NCI-H1694 (cell line): ENCODE results near the gene CIC.

Experiments
- DNase-seq: peaks from one replicate; lab custom pipeline; 2025; lab: John Stamatoyannopoulos, UW

CIC gene

DNA sequence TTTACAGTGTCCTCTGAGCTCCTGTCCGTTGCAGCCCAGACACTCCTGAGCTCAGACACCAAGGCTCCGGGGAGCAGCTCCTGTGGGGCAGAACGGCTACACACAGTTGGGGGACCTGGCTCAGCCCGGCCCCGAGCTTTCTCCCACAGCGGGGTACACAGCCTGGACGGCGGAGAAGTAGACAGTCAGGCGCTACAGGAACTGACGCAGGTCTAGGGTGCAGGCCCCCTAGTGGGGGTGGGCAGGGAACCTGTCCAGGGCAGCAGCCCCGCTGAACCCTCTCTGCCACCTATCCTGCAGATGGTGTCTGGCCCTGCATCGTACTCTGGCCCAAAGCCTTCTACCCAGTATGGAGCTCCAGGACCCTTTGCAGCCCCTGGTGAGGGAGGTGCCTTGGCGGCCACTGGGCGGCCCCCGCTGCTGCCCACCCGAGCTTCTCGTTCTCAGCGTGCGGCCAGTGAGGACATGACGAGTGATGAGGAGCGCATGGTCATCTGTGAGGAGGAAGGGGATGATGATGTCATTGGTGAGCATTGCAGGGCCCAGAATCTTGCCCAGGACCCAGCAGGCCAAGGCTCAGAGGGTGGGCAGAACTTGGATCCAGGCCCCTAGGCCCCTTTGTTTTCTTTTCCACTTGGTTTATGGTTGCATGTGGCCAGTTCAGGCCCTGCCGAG is 20.0 kb downstream of the CIC start:
- DNase-seq: no peak

- no peak for DNase-seq
Observed at GRCh38 chr19:42289556-42290041, 20.5 kb downstream of the CIC start.

- no peak for DNase-seq
Observed at GRCh38 chr19:42290136-42290522, 21.1 kb downstream of the CIC start.

DNA sequence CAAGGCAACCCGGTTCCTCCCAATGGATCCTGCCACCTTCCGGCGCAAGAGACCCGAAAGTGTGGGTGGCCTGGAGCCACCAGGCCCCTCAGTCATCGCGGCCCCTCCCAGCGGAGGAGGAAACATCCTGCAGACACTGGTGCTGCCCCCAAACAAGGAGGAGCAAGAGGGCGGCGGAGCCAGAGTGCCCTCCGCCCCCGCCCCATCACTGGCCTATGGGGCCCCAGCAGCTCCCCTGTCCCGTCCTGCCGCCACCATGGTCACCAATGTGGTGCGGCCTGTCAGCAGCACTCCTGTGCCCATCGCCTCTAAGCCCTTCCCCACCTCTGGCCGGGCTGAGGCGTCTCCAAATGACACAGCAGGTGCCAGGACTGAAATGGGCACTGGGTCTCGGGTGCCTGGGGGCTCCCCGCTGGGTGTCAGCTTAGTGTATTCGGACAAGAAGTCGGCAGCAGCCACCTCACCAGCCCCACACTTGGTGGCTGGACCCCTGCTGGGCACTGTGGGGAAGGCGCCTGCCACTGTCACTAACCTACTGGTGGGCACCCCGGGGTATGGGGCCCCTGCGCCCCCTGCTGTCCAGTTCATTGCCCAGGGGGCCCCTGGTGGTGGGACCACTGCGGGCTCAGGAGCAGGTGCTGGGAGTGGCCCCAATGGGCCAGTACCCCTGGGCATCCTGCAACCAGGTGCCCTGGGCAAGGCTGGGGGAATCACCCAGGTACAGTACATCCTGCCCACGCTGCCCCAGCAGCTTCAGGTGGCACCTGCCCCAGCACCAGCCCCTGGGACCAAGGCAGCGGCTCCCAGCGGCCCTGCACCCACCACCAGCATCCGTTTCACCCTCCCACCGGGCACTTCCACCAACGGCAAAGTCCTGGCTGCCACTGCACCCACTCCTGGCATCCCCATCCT is 21.7 kb downstream of the CIC start:
- no peak for DNase-seq

DNA sequence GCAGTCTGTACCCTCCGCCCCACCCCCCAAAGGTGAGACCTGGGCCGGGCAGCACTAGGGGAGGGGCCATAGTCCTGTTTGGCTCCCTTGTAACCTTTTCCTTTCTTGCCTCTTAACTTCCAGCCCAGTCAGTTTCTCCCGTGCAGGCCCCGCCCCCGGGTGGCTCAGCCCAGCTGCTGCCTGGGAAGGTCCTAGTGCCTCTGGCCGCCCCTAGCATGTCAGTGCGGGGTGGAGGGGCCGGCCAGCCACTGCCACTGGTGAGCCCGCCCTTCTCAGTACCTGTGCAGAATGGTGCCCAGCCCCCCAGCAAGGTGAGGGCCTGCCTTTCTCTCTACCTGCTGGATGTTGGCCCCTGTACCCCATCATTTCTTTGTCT is 22.4 kb downstream of the CIC start:
- DNase-seq: no peak

DNA sequence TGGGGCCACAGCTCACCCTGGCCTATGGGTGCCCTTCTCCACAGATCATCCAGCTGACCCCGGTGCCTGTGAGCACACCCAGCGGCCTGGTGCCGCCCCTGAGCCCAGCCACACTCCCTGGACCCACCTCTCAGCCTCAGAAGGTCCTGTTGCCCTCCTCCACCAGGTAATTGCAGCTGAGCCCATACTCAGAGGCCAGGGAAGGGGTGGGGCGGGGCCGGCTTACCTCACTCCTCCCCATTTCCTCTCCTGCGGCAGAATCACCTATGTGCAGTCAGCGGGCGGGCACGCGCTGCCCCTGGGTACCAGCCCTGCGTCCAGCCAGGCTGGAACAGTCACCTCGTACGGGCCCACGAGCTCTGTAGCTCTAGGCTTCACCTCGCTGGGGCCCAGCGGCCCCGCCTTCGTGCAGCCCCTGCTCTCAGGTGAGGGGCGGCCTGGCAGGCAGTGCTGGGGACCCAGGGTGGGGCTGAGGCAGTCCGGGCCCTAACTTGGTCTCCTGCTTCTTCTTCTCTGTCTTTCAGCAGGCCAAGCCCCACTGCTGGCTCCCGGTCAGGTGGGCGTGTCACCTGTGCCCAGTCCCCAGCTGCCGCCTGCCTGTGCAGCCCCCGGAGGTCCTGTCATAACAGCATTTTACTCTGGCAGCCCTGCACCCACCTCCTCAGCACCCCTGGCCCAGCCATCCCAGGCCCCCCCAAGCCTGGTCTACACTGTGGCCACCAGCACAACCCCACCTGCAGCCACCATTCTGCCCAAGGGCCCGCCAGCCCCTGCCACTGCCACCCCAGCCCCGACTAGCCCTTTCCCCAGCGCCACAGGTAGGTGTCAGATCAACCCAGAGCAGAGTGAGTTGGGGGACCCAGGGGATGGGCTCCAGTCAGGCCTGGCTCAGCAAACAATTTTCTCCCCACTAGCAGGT is 23.2 kb downstream of the CIC start:
- no peak for DNase-seq

DNA sequence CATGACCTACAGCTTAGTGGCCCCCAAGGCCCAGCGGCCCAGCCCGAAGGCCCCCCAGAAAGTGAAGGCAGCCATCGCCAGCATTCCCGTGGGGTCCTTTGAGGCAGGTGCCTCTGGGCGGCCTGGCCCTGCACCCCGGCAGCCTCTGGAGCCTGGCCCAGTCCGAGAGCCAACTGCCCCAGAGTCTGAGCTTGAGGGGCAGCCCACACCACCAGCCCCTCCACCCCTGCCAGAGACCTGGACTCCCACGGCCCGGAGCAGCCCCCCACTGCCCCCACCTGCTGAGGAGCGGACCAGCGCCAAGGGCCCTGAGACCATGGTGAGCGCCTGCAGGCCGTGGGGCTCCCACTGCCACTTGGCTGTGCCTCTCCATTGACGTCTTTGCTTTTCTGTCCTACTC is 23.9 kb downstream of the CIC start:
- no peak for DNase-seq

DNA sequence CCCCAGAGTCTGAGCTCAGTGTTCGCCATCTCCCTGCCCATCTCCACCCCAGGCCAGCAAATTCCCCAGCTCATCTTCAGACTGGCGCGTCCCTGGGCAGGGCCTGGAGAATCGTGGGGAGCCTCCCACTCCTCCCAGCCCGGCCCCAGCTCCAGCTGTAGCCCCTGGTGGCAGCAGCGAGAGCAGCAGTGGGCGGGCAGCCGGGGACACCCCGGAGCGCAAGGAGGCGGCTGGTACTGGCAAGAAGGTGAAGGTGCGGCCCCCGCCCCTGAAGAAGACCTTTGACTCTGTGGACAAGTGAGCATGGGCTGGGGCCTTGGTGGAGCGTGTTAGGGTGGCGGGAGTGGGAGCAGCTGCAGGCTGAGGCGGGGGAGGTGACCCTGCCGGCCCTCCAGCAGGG is 24.5 kb downstream of the CIC start:
- no peak for DNase-seq

GRCh38 chr19:42293948-42294347 is 24.9 kb downstream of the CIC start:
- DNase-seq: no peak

DNA sequence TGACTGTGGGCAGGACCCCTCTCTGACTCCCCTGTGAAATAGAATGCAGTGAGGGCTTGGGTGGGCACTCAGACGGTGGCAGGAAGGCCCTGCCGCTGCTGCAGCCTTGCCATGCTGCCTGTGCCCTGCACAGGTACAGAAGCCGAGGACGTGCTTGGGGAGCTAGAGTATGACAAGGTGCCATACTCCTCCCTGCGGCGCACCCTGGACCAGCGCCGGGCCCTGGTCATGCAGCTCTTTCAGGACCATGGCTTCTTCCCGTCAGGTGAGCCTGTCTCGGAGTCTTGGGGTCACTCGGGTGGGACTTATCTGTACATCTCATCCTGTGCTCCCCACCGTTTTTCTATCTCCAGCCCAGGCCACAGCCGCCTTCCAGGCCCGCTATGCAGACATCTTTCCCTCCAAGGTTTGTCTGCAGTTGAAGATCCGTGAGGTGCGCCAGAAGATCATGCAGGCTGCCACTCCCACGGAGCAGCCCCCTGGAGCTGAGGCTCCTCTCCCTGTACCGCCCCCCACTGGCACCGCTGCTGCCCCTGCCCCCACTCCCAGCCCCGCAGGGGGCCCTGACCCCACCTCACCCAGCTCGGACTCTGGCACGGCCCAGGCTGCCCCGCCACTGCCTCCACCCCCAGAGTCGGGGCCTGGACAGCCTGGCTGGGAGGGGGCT is 25.6 kb downstream of the CIC start:
- no peak for DNase-seq

- no peak for DNase-seq
Observed at GRCh38 chr19:42295342-42295741, 26.3 kb downstream of the CIC start.

DNA sequence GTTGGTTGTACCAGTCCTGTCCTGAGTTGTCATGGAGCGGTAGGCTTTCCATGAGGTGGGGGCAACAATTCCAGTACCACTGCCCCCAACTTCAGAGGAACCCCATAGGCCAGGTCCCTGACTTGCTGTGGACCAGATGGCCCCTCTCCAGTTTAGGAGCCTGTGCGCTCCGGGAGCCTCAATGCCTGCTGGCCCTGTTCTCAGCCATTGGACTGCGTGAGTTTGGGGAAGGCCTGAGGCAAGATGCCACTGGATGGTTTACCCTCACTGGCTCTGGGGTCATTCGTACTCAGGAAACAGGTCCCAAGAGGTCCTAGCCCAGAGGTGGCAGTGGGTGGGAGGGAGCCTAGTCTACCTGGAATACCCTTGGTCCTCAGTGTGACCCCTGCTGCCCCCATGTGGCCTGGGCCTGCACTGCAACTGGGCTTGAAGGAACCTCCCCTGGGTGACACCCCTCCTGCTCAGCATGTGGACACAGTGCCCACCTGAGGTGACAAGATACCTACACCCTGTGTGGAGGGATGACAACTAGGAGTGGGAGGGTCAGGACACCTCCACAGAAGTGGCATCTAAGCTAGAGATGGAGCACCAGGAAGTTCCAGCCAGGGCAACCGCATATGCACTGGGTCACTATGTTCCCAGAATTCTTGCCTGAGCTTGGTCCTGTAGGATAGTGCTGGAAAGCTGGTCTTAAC is 26.9 kb downstream of the CIC start:
- peak; percentile 84 for DNase-seq

GRCh38 chr19:42297039-42297438 is 28.0 kb downstream of the CIC start:
- no peak for DNase-seq

DNA sequence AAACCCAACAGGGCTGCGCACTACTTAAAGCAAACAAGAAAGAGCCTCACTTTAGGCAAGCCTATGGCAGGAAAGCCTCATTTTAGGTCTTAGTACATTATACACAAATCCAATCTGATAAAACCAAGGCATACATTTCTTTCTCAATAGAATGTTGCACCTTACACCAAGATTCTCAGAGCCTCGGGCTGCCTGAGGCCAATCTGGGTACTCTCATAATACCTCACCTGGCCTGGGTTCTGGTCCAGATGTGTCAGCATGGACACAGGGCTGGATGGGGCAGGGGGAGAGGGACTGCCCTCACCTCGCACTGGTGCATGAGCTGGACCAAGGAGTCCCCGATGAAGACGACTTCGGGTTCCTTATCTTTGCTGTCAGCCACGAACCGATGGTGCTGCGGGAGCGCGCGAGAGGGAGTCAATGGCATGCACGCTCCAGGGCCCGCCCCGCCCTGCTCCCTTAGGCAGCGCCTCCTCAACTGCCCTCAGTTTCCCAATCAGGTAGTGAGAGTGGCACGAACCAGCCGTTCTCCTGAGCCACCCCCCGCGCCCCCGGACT is 32.7 kb downstream of the CIC start, which contains the start of gene PRR19:
Gene PRR19, plus strand, starts transcription at position 487 of the 558 bp plus-strand sequence. CDS start 7,453 bp downstream, outside the sequence.
- DNase-seq: no peak

- no peak for DNase-seq
Observed at GRCh38 chr19:42303101-42303464, 34.0 kb downstream of the CIC start.

GRCh38 chr19:42303876-42304275 is 34.8 kb downstream of the CIC start:
- DNase-seq: no peak

DNA sequence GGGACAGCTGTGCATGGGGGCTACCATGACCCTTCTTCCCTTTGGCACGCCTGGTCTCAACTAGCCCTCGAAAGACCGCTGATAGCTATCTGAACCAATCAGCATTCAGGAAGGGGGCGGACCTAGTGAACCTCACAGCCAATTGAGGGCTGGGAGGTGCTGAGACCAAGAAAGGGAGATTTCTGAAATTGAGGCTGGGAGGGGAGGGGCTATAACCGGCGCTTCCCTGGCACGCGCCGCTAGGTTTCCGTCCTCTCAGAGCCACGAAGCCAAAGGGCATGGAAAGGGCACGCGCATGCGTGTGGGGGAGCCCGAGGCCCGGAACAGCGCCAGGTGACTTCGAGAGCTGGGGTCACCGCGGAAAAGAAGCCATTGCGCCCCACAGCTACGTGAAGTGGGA is 37.6 kb downstream of the CIC start:
- no peak for DNase-seq

DNA sequence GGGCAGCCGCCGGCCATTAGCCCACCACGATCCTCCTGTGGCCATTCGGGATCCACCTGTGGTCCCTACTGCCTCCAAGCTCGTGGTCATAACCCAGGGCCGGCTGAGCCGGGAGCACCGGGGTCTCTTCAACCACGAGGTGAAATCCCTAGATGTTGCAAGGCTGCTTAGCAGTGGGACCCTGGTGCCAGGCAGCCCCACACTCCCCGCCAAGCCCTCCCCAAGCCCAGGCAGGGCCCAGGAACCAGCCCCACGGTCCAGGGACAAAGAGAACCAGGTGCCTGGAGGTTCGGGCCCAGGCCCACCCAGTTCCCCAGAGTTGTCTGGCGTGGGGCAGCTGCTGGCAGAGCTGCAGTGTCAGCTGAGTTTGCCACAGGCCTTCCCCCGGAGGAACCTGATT is 40.6 kb downstream of the CIC start:
- no peak for DNase-seq

- DNase-seq: no peak
Observed at GRCh38 chr19:42311657-42312056, 42.6 kb downstream of the CIC start.

DNA sequence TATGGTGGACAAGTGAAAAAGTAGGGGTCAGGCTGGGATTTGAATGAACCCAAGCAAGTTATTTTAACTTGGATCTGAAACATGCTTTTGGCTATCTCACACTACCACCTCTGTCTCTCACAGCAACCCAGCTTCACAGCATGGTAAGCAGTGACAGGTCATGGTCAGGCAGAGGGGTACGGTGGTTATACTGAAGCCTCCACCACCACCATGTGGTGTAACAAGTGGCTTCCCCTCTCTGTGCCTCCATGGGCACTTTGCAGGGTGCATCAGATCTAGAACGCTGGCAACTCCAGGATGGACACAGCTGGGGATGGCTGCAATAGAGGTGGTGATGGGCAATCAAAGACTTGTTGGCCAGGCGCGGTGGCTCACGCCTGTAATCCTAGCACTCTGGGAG is 43.3 kb downstream of the CIC start:
- no peak for DNase-seq
